Measurements from ENCODE around the gene MATN4.

DNA sequence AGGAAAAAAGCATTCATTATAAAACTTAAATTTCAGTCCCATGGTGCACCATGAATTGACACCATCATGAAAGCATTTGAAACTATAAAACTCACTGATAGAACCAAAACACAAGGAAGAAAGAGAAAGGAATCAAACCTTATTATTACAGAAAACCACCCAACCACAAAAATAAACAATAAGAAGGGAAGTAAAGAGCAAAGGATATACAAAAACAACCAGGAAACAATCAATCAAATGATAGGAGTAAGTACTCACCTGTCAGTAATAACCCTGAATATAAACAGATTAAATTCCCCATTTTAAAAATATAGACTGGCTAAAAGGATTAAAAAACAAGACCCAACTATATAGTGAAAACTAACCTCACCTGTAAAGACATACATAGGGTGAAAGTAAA, 59.5 kb downstream of the MATN4 start:
- TF ChIP-seq POLR2AphosphoS5 (IDR thresholded peaks at IDR 0.05; ENCODE audit: low read depth, low read length) = no peak
- TF ChIP-seq, protein P1, sequence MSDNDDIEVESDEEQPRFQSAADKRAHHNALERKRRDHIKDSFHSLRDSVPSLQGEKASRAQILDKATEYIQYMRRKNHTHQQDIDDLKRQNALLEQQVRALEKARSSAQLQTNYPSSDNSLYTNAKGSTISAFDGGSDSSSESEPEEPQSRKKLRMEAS (IDR thresholded peaks at IDR 0.05) = no peak
- TF ChIP-seq, protein P2, sequence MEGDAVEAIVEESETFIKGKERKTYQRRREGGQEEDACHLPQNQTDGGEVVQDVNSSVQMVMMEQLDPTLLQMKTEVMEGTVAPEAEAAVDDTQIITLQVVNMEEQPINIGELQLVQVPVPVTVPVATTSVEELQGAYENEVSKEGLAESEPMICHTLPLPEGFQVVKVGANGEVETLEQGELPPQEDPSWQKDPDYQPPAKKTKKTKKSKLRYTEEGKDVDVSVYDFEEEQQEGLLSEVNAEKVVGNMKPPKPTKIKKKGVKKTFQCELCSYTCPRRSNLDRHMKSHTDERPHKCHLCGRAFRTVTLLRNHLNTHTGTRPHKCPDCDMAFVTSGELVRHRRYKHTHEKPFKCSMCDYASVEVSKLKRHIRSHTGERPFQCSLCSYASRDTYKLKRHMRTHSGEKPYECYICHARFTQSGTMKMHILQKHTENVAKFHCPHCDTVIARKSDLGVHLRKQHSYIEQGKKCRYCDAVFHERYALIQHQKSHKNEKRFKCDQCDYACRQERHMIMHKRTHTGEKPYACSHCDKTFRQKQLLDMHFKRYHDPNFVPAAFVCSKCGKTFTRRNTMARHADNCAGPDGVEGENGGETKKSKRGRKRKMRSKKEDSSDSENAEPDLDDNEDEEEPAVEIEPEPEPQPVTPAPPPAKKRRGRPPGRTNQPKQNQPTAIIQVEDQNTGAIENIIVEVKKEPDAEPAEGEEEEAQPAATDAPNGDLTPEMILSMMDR (IDR thresholded peaks at IDR 0.05 in 2 of 3, conservative IDR thresholded peaks at IDR 0.05 in 1 of 3; ENCODE audit: borderline replicate concordance in 1 of 3, insufficient read depth in 1 of 3, low read depth in 2 of 3, low read length in 2 of 3) = no peak
- TF ChIP-seq POLR2A (IDR thresholded peaks at IDR 0.05; ENCODE audit: borderline replicate concordance, extremely low read depth, insufficient read depth, insufficient read length) = no peak
- TF ChIP-seq, protein P3, sequence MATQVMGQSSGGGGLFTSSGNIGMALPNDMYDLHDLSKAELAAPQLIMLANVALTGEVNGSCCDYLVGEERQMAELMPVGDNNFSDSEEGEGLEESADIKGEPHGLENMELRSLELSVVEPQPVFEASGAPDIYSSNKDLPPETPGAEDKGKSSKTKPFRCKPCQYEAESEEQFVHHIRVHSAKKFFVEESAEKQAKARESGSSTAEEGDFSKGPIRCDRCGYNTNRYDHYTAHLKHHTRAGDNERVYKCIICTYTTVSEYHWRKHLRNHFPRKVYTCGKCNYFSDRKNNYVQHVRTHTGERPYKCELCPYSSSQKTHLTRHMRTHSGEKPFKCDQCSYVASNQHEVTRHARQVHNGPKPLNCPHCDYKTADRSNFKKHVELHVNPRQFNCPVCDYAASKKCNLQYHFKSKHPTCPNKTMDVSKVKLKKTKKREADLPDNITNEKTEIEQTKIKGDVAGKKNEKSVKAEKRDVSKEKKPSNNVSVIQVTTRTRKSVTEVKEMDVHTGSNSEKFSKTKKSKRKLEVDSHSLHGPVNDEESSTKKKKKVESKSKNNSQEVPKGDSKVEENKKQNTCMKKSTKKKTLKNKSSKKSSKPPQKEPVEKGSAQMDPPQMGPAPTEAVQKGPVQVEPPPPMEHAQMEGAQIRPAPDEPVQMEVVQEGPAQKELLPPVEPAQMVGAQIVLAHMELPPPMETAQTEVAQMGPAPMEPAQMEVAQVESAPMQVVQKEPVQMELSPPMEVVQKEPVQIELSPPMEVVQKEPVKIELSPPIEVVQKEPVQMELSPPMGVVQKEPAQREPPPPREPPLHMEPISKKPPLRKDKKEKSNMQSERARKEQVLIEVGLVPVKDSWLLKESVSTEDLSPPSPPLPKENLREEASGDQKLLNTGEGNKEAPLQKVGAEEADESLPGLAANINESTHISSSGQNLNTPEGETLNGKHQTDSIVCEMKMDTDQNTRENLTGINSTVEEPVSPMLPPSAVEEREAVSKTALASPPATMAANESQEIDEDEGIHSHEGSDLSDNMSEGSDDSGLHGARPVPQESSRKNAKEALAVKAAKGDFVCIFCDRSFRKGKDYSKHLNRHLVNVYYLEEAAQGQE (IDR thresholded peaks at IDR 0.05; ENCODE audit: low read depth) = no peak
